GM19455 (cell line): Measurements from ENCODE around the gene ERMN.
A peak's percentile ranks its signal among the peaks of the same experiment; 100 is the strongest.
"Not testable (repeated sequence)": the region's sequence is repeated elsewhere in the genome, so short reads cannot be mapped to it uniquely, and the experiment has no call there.

Experiments
- ATAC-seq: cut with Tn5 transposase; IDR thresholded peaks from one replicate; pipeline ENCODE4 v1.9.1; 2021; ENCODE audit not compliant: unreplicated experiment

Gene ERMN

GRCh38 chr2:157301307-157301706, 24.3 kb downstream of the ERMN start:
- no peak for ATAC-seq

DNA sequence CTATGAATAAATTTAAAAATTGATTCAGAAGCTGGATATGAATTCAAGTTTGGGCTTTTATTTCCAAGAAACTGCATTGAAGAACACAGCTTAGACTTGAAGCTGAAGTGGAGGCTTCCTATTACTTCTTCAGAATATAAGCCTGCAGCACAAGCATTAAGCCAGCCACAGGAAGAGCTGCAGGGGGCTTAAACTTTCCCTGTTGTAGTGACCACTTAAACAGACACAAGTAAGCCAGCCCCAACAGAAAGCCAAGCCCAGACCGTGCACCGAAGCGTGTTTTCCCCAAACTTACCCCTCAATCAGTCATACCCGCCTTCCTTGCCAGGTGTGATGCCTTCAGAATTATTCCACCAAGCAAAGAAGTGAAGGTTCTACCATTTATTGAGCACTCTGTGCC, 28.7 kb downstream of the ERMN start:
- no peak for ATAC-seq

- no peak for ATAC-seq
Observed at GRCh38 chr2:157296490-157296889, 29.1 kb downstream of the ERMN start.

DNA sequence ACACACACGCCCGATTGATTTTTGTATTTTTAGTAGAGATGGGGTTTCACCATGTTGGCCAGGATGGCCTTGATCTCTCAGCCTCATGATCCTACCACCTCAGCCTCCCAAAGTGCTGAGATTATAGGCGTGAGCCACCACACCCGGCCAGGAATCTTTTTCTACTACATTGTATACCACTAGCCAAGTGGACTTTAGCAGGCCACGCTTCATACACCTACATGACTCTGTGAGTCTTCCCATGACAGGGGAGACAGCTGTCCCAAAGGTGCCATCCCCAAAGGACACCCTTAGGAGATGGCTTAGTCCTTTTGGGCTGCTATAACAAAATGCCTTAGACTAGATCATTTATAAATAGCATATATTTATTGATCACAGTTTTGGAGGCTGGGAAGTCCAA, 32.8 kb downstream of the ERMN start:
- no peak for ATAC-seq

GRCh38 chr2:157291018-157291417, 34.6 kb downstream of the ERMN start:
- no peak for ATAC-seq

- ATAC-seq = no peak
Observed at GRCh38 chr2:157290525-157290924, 35.1 kb downstream of the ERMN start.

DNA sequence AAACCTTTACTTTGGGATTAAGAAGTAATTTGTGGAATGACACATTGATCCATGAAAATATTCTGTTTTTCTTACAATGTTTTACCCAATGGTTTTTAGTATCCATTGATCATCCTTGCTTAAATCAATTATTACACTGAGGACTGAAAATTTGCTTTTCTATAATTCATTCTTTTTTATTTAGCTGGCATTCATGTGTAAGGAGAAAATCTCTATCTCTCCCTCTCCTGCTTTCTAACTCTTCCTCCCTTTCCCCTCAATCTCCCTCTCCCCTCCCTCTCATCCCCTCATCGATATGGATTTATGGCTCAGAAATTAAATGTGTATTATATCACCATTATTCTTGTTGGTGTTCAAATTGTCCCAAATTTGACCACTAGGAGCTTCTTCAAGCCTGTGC, 38.5 kb downstream of the ERMN start:
- ATAC-seq = no peak

DNA sequence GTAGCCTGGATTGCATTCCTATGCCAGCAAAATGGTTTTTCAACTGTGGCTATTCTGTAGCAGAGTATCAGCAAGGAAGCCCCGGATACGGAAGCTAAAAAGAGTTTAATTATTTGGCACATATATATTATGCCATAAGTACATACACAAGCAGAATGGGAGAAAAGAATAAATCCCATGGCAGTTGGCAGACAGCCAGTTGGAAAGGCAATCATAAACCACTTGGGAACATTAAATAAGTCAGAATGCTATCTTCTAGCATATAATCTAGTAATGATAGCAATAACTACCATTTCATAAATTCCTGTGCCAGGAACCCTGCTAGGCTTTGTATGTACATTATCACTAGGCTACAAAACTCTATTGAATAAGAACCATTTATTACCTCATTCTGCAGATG, 42.2 kb downstream of the ERMN start:
- ATAC-seq = no peak

DNA sequence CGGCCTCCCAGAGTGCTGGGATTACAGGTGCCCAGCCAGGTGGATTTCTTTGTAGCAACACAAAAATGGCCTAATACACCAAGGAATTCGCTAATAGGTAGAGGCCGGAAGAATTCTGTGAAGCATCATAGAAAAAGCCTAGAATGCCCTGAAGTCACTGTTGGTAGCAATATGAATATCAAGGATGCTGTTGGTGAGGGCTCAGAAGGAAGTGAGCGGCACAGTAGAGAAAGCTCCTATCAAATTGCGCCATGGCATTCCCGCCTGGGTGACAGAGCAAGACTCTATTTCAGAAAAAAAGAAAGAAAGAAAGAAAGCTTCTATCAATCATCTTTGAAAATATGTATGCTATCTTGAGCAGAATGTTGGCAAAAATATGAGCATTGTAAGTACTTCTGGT, 44.3 kb downstream of the ERMN start:
- ATAC-seq = no peak

DNA sequence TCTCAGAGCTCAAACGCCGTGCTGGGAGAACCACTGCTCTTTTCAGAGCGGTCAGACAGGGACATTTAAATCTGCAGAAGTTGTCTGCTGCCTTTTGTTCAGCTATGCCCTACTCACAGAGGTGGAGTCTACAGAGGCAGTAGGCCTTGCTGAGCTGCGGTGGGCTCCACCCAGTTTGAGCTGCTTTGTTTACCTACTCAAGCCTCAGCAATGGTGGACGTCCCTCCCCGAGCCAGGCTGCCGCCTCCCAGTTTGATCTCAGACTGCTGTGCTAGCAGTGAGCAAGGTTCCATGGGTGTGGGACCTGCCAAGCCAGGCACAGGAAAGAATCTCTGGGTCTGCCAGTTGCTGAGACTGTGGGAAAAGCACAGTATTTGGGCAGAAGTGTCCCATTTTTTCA, 46.3 kb downstream of the ERMN start:
- not testable (repeated sequence) for ATAC-seq

- no peak for ATAC-seq
Observed at GRCh38 chr2:157271590-157272203, 53.9 kb downstream of the ERMN start.

DNA sequence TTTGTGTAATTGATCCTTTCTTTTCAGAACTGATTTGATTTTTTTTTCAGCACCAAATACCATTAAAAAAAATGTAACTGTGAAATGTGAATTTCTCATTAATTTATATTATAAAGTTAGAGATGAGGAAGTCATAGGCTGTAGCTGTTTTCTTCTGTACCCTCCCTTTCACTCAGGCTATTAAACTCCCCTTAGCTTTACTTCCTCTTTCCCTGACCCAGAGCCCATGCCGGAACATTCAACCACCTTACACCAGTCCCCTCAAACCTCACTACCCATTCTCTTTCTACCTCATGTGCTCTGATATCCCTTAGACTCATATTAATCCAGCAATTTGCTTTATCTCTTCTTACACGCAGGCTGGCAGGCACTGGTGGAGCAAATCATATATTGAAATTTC, 55.7 kb downstream of the ERMN start:
- peak; percentile 55 for ATAC-seq

DNA sequence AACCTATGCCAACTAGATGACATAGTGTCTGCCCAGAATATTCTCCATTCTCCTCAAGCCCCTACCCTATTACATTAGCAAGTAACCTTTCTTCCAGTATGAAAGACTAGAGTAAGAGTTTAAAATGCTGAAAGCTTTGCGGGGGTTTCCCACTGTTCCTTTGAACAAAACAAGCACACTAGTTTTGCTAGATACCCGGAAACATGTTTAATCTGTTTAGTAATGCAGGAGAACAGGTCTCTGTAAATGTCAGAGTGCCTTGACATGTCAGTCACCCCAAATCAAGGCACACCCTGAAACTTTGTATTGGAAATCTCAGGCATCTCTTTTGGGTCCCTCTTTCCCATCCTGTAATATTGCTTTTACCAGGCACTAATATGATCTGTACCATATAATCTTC, 56.6 kb downstream of the ERMN start:
- no peak for ATAC-seq
